Measurements from ENCODE around the gene FCN1.
"Not testable (repeated sequence)": the region's sequence is repeated elsewhere in the genome, so short reads cannot be mapped to it uniquely, and the experiment has no call there.

Gene FCN1

GRCh38 chr9:134870746-134871662 is 46.7 kb downstream of the FCN1 start:
- DNase-seq, result no peak

GRCh38 chr9:134870301-134870694 is 47.4 kb downstream of the FCN1 start:
- DNase-seq, result no peak

- DNase-seq, result no peak
Observed at GRCh38 chr9:134869554-134870300, 48.0 kb downstream of the FCN1 start.

GRCh38 chr9:134868751-134869553 is 48.8 kb downstream of the FCN1 start:
- DNase-seq, result no peak

- DNase-seq, result no peak
Observed at GRCh38 chr9:134867917-134868750, 49.6 kb downstream of the FCN1 start.

GRCh38 chr9:134864821-134865190 is 52.9 kb downstream of the FCN1 start:
- no peak for DNase-seq

GRCh38 chr9:134863941-134864820 is 53.5 kb downstream of the FCN1 start:
- no peak for DNase-seq

GRCh38 chr9:134863306-134863902 is 54.3 kb downstream of the FCN1 start:
- DNase-seq, result no peak

GRCh38 chr9:134861595-134862334 is 55.9 kb downstream of the FCN1 start:
- no peak for DNase-seq

- DNase-seq, result no peak
Observed at GRCh38 chr9:134860510-134860909, 57.2 kb downstream of the FCN1 start.

GRCh38 chr9:134858051-134858841 is 59.5 kb downstream of the FCN1 start:
- DNase-seq, result peak; percentile 70

GRCh38 chr9:134857451-134857850 is 60.3 kb downstream of the FCN1 start:
- not testable (repeated sequence) for DNase-seq

GRCh38 chr9:134855900-134856377 is 61.8 kb downstream of the FCN1 start:
- DNase-seq, result no peak

All from stimulated activated CD4-positive, alpha-beta T cell treated with anti-CD3 and anti-CD28 coated beads, Interleukin-1b, Interleukin-23, amount 100 ng/mL, for 48 hours (primary cell).